Measurements from ENCODE around the gene SLC22A5. TPM values are rescaled to one million over a fixed set of nuclear protein-coding genes. Genes with fewer than 3 reads are reported as not detected.

The SLC22A5 gene
- total RNA-seq, 2 experiments from 2014 or later: 5.2 to 5.7 TPM

GRCh38 chr5:132428484-132429462 is 59.3 kb downstream of the SLC22A5 start:
- ChIA-PET POLR2A (interaction anchor here (0.6 to 7.2 kb wide), 5 partner anchors 9 to 61 kb away, joined by 3 to 111 read pairs (median 25); partner anchors contain the start of gene IRF1), CTCF (interaction anchor here (0.5 to 7.7 kb wide), 8 partner anchors 9 to 231 kb away, joined by 3 to 64 read pairs (median 22); partner anchors contain the start of gene IRF1)

- POLR2A ChIA-PET: no interaction called here
- CTCF ChIA-PET: interaction anchor here (0.5 to 7.7 kb wide), 5 partner anchors 8 to 232 kb away, joined by 3 to 64 read pairs (median 40); partner anchors contain the start of gene IRF1
Measured at GRCh38 chr5:132429463-132430440, 60.2 kb downstream of the SLC22A5 start.

- ChIA-PET POLR2A (no interaction called here), CTCF (interaction anchor here (1.2 kb wide), 1 partner anchor 75 kb away, joined by 3 read pairs; no protein-coding TSS in a partner anchor)
Measured at GRCh38 chr5:132430746-132431145, 61.2 kb downstream of the SLC22A5 start.

GRCh38 chr5:132431632-132432031 is 62.1 kb downstream of the SLC22A5 start:
- CTCF ChIA-PET: interaction anchor here (1.2 to 1.3 kb wide), 2 partner anchors 57 to 75 kb away, joined by 3 to 7 read pairs; no protein-coding TSS in a partner anchor
- POLR2A ChIA-PET: interaction anchor here (1.3 kb wide), 1 partner anchor 59 kb away, joined by 5 read pairs; the partner anchor contains the start of gene IRF1

- CTCF ChIA-PET: interaction anchor here (0.9 to 1.4 kb wide), 2 partner anchors 12 to 56 kb away, joined by 3 to 5 read pairs; no protein-coding TSS in a partner anchor
- POLR2A ChIA-PET: no interaction called here
Measured at GRCh38 chr5:132433141-132433540, 63.6 kb downstream of the SLC22A5 start.

- CTCF ChIA-PET: no interaction called here
- POLR2A ChIA-PET: no interaction called here
Measured at GRCh38 chr5:132434416-132435286, 65.1 kb downstream of the SLC22A5 start.

DNA sequence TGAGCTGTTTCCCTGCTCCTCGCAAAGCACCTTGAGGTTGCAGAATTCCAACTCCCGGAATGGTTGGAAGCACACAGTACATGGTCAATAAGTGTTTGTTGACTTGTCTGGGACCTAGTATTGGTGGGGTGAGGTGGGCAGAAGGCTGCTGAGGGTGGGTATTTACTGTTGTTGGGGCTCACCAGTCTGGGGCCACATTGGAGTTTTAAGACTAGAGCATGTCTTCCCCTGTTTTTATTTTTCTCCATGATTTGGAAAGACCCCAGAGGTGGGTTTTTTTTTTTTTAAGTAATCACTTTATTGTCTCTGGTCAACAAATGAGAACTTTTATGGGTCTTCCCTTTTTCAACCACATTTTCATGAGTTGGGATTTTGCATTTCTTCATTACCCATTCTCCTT is 65.9 kb downstream of the SLC22A5 start:
- POLR2A ChIA-PET: no interaction called here
- CTCF ChIA-PET: interaction anchor here (1.9 kb wide), 1 partner anchor 25 kb away, joined by 4 read pairs; no protein-coding TSS in a partner anchor

DNA sequence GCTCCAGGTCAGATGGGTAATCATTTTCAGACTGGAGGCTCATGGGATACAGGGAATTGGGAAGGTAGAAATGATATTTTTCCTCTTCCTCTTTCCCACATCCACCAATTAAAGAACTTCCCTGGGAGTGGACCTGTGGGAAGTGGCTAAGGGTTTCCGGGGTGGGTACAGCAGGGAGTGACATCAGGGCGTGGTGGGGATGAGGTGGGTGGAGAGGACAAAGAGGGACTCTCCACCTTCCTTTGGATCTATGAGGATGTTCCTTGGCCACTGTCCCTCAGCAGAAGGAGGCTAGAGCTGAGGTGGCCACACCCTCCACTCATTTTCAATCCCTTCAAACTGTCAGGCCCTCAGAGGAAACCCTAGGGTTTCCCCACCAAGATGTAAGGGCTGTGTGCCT is 66.4 kb downstream of the SLC22A5 start:
- CTCF ChIA-PET: interaction anchor here (0.9 to 4.5 kb wide), 5 partner anchors 9 to 52 kb away, joined by 3 to 40 read pairs (median 7); no protein-coding TSS in a partner anchor
- POLR2A ChIA-PET: interaction anchor here (1.0 to 4.4 kb wide), 3 partner anchors 9 to 55 kb away, joined by 4 to 25 read pairs (median 17); partner anchors contain the start of gene IRF1

DNA sequence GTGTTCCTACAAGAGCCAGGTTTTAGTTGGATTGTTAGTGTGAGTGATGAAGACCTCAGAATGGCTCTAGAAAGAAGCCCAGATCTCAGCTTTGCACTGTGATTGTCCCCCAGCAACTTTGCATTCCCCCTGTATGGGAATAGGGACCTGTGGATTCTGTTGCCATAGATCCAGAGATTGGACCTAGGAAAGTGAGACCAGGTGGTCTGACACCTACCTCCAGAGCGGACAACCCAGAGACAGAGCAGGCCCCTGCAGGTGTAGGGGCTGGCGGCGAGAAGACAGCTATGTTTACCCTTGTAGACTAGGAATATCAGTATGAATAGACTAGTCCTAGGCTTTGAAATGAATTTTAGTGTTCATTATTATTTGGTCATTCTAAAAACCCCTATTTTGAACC is 67.4 kb downstream of the SLC22A5 start:
- POLR2A ChIA-PET: interaction anchor here (1.0 to 4.4 kb wide), 4 partner anchors 10 to 54 kb away, joined by 3 to 25 read pairs (median 10); partner anchors contain the start of gene IRF1
- CTCF ChIA-PET: interaction anchor here (0.6 to 4.5 kb wide), 7 partner anchors 10 to 102 kb away, joined by 3 to 40 read pairs (median 4); no protein-coding TSS in a partner anchor

- POLR2A ChIA-PET: interaction anchor here (0.5 to 4.4 kb wide), 10 partner anchors 10 to 328 kb away, joined by 3 to 25 read pairs (median 3); partner anchors contain the start of gene IRF1
- CTCF ChIA-PET: interaction anchor here (1.0 to 4.5 kb wide), 8 partner anchors 10 to 54 kb away, joined by 3 to 40 read pairs (median 6); no protein-coding TSS in a partner anchor
Measured at GRCh38 chr5:132437604-132438266, 68.2 kb downstream of the SLC22A5 start.

DNA sequence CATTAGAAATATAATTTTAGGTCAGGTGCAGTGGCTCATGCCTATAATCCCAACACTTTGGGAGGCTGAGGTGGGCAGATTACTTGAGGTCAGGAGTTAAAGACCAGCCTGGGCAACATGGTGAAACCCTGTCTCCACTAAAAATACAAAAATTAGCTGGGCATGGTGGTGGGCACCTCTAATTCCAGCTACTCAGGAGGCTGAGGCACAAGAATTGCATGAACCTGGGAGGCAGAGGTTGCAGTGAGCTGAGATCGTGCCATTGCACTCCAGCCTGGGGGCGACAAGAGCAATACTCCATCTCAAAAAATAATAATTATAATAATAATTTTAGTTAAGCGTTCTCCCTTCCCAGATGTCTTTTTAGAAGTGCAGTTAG is 68.7 kb downstream of the SLC22A5 start:
- ChIA-PET CTCF (interaction anchor here (1.0 to 4.5 kb wide), 7 partner anchors 11 to 54 kb away, joined by 3 to 40 read pairs (median 5); no protein-coding TSS in a partner anchor), POLR2A (interaction anchor here (0.6 to 4.4 kb wide), 8 partner anchors 9 to 52 kb away, joined by 3 to 25 read pairs (median 4); partner anchors contain the start of gene IRF1)

- POLR2A ChIA-PET: interaction anchor here (0.5 to 4.4 kb wide), 7 partner anchors 12 to 524 kb away, joined by 3 to 25 read pairs (median 7); partner anchors contain the start of gene IRF1
- CTCF ChIA-PET: interaction anchor here (1.0 to 4.5 kb wide), 6 partner anchors 12 to 51 kb away, joined by 5 to 40 read pairs (median 8); partner anchors contain the start of gene IRF1
Measured at GRCh38 chr5:132438917-132439316, 69.4 kb downstream of the SLC22A5 start.

DNA sequence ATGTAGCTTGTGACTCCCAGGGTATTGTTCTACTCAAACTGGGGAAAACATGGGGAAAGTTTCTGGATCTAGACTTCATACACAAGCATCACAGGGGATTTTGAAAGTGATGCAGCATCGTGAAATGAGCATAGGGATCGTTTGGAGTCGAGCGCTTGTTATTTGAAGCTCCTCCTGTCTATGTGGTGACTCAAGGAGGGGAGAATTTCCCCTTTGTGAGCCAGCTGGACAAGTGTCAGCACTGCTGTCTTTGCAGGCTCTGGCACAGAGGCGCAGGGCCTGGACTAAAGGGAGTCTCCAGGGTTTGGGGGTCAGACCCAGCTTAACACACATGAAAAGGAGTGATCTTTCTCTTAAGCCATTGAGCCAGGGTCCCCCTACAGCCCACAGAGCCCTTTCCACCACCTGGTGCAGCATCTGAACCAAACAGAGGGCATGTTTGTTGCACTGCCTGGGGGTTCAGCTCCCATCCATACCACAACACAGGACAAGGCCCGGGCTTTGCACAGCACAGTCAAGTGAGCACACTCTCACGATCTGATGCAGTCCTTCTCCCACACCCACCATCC is 70.1 kb downstream of the SLC22A5 start:
- ChIA-PET POLR2A (interaction anchor here (0.5 to 4.4 kb wide), 7 partner anchors 13 to 523 kb away, joined by 3 to 25 read pairs (median 7); partner anchors contain the start of gene IRF1), CTCF (interaction anchor here (0.7 to 4.5 kb wide), 9 partner anchors 12 to 62 kb away, joined by 3 to 40 read pairs (median 5); partner anchors contain the start of gene IRF1)

DNA sequence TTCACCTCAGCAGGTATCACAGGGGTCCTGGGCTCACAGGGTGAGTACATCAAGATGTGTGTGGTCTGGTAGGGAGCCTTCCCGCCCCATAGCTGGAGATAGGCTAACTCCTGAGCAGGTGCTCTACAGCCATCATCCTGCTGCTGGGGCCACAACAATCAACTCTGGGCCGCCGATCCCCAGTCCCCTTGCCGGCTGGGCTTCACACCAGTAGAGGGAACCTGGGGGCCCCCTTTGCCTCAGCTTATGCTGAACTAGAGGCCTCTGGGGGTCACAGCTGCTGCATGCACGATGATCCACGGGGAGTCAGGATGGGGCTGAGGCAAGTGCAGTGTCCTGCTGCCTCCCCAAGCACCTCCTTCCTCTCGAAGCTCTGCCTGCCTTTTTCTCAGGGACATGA is 74.6 kb downstream of the SLC22A5 start:
- POLR2A ChIA-PET: no interaction called here

More for the DNA sequence above, 74.6 kb downstream of the SLC22A5 start:
- CTCF ChIA-PET: interaction anchor here (2.1 kb wide), 1 partner anchor 13 kb away, joined by 12 read pairs; no protein-coding TSS in a partner anchor

Measured in activated CD8-positive, alpha-beta memory T cell treated with anti-CD3 and anti-CD28 coated beads for 36 hours (primary cell).